ENCODE measurements around the gene PRKAG2.

PRKAG2 gene

GRCh38 chr7:151671514-151671913 lies 205.4 kb downstream of the PRKAG2 start:
- peaks cover 0 to 5% (median 0%) of the 10 kb centered on the region in 5 donors for H3K4me1 ChIP-seq (ENCODE audit: control insufficient read depth in 5 of 5, insufficient read depth in 5 of 5, low read length in 5 of 5)
- H3K27ac ChIP-seq (ENCODE audit: low read depth, low read length), result no peak overlapping the region
- no peak overlapping the region for H3K4me3 ChIP-seq (ENCODE audit: low read depth in 1 of 5, low read length in 5 of 5)
- peaks cover 0 to 20% (median 10%) of the 10 kb centered on the region in 5 donors for H3K36me3 ChIP-seq (ENCODE audit: control insufficient read depth in 5 of 5, insufficient read depth in 5 of 5, low read length in 5 of 5)
- H3K27me3 ChIP-seq (ENCODE audit: control insufficient read depth in 5 of 5, insufficient read depth in 4 of 5, low read length in 5 of 5), result no peaks in the 10 kb centered on the region
- H3K9me3 ChIP-seq (ENCODE audit: control insufficient read depth in 5 of 5, low read length in 5 of 5), result peaks cover 0 to under 1% (median 0%) of the 10 kb centered on the region in 5 donors
- H3K9ac ChIP-seq (ENCODE audit: low read length in 5 of 5), result no peak overlapping the region

- H3K27ac ChIP-seq (ENCODE audit: low read depth, low read length), result no peak overlapping the region
- H3K27me3 ChIP-seq (ENCODE audit: control insufficient read depth in 5 of 5, insufficient read depth in 4 of 5, low read length in 5 of 5), result no peaks in the 10 kb centered on the region
- H3K9ac ChIP-seq (ENCODE audit: low read length in 5 of 5), result no peak overlapping the region
- H3K36me3 ChIP-seq (ENCODE audit: control insufficient read depth in 5 of 5, insufficient read depth in 5 of 5, low read length in 5 of 5), result peaks cover 0 to 13% (median 8%) of the 10 kb centered on the region in 5 donors
- H3K4me3 ChIP-seq (ENCODE audit: low read depth in 1 of 5, low read length in 5 of 5), result no peak overlapping the region
- peaks cover 0 to 18% (median 14%) of the 10 kb centered on the region in 5 donors for H3K4me1 ChIP-seq (ENCODE audit: control insufficient read depth in 5 of 5, insufficient read depth in 5 of 5, low read length in 5 of 5)
- H3K9me3 ChIP-seq (ENCODE audit: control insufficient read depth in 5 of 5, low read length in 5 of 5), result peaks cover 0 to 4% (median 0%) of the 10 kb centered on the region in 5 donors
These were observed 207.2 kb downstream of the PRKAG2 start for GRCh38 chr7:151669762-151670161.

- no peak overlapping the region for H3K27ac ChIP-seq (ENCODE audit: low read depth, low read length)
- H3K4me1 ChIP-seq (ENCODE audit: control insufficient read depth in 5 of 5, insufficient read depth in 5 of 5, low read length in 5 of 5), result peaks cover 0 to 44% (median 29%) of the 10 kb centered on the region in 5 donors
- no peaks in the 10 kb centered on the region for H3K27me3 ChIP-seq (ENCODE audit: control insufficient read depth in 5 of 5, insufficient read depth in 4 of 5, low read length in 5 of 5)
- H3K4me3 ChIP-seq (ENCODE audit: low read depth in 1 of 5, low read length in 5 of 5), result no peak overlapping the region
- peaks cover 0 to 4% (median 0%) of the 10 kb centered on the region in 5 donors for H3K9me3 ChIP-seq (ENCODE audit: control insufficient read depth in 5 of 5, low read length in 5 of 5)
- H3K36me3 ChIP-seq (ENCODE audit: control insufficient read depth in 5 of 5, insufficient read depth in 5 of 5, low read length in 5 of 5), result peaks cover 0 to 5% (median 2%) of the 10 kb centered on the region in 5 donors
- H3K9ac ChIP-seq (ENCODE audit: low read length in 5 of 5), result no peak overlapping the region
These were observed 210.0 kb downstream of the PRKAG2 start for GRCh38 chr7:151666886-151667285.

GRCh38 chr7:151665368-151665767 lies 211.5 kb downstream of the PRKAG2 start:
- H3K4me3 ChIP-seq (ENCODE audit: low read depth in 1 of 5, low read length in 5 of 5), result no peak overlapping the region
- no peak overlapping the region for H3K9ac ChIP-seq (ENCODE audit: low read length in 5 of 5)
- H3K9me3 ChIP-seq (ENCODE audit: control insufficient read depth in 5 of 5, low read length in 5 of 5), result peaks cover 0 to 4% (median 0%) of the 10 kb centered on the region in 5 donors
- peaks cover 0 to 44% (median 29%) of the 10 kb centered on the region in 5 donors for H3K4me1 ChIP-seq (ENCODE audit: control insufficient read depth in 5 of 5, insufficient read depth in 5 of 5, low read length in 5 of 5)
- H3K36me3 ChIP-seq (ENCODE audit: control insufficient read depth in 5 of 5, insufficient read depth in 5 of 5, low read length in 5 of 5), result peaks cover 0 to 5% (median 2%) of the 10 kb centered on the region in 5 donors
- peak overlapping the region; percentile 63 for H3K27ac ChIP-seq (ENCODE audit: low read depth, low read length)
- H3K27me3 ChIP-seq (ENCODE audit: control insufficient read depth in 5 of 5, insufficient read depth in 4 of 5, low read length in 5 of 5), result no peaks in the 10 kb centered on the region

- no peak overlapping the region for H3K4me3 ChIP-seq (ENCODE audit: low read depth in 1 of 5, low read length in 5 of 5)
- H3K9me3 ChIP-seq (ENCODE audit: control insufficient read depth in 5 of 5, low read length in 5 of 5), result peaks cover 0 to 4% (median 0%) of the 10 kb centered on the region in 5 donors
- H3K9ac ChIP-seq (ENCODE audit: low read length in 5 of 5), result no peak overlapping the region
- peaks cover 0 to 39% (median 28%) of the 10 kb centered on the region in 5 donors for H3K4me1 ChIP-seq (ENCODE audit: control insufficient read depth in 5 of 5, insufficient read depth in 5 of 5, low read length in 5 of 5)
- no peak overlapping the region for H3K27ac ChIP-seq (ENCODE audit: low read depth, low read length)
- H3K36me3 ChIP-seq (ENCODE audit: control insufficient read depth in 5 of 5, insufficient read depth in 5 of 5, low read length in 5 of 5), result peaks cover 0 to 5% (median 2%) of the 10 kb centered on the region in 5 donors
- no peaks in the 10 kb centered on the region for H3K27me3 ChIP-seq (ENCODE audit: control insufficient read depth in 5 of 5, insufficient read depth in 4 of 5, low read length in 5 of 5)
These were observed 212.6 kb downstream of the PRKAG2 start for GRCh38 chr7:151664268-151664667.

GRCh38 chr7:151663382-151664100 lies 213.4 kb downstream of the PRKAG2 start:
- Histone ChIP-seq H3K27ac (ENCODE audit: low read depth, low read length) (no peak overlapping the region), H3K9me3 (ENCODE audit: control insufficient read depth in 5 of 5, low read length in 5 of 5) (peaks cover 0 to 4% (median 0%) of the 10 kb centered on the region in 5 donors), H3K36me3 (ENCODE audit: control insufficient read depth in 5 of 5, insufficient read depth in 5 of 5, low read length in 5 of 5) (peaks cover 0 to 5% (median 2%) of the 10 kb centered on the region in 5 donors), H3K9ac (ENCODE audit: low read length in 5 of 5) (no peak overlapping the region), H3K4me1 (ENCODE audit: control insufficient read depth in 5 of 5, insufficient read depth in 5 of 5, low read length in 5 of 5) (peaks cover 0 to 39% (median 28%) of the 10 kb centered on the region in 5 donors), H3K4me3 (ENCODE audit: low read depth in 1 of 5, low read length in 5 of 5) (no peak overlapping the region), H3K27me3 (ENCODE audit: control insufficient read depth in 5 of 5, insufficient read depth in 4 of 5, low read length in 5 of 5) (no peaks in the 10 kb centered on the region)

GRCh38 chr7:151662251-151662826 lies 214.6 kb downstream of the PRKAG2 start:
- H3K27me3 ChIP-seq (ENCODE audit: control insufficient read depth in 5 of 5, insufficient read depth in 4 of 5, low read length in 5 of 5), result no peaks in the 10 kb centered on the region
- peaks cover 0 to 39% (median 28%) of the 10 kb centered on the region in 5 donors for H3K4me1 ChIP-seq (ENCODE audit: control insufficient read depth in 5 of 5, insufficient read depth in 5 of 5, low read length in 5 of 5)
- H3K9me3 ChIP-seq (ENCODE audit: control insufficient read depth in 5 of 5, low read length in 5 of 5), result peaks cover 0 to 4% (median 0%) of the 10 kb centered on the region in 5 donors
- no peak overlapping the region for H3K4me3 ChIP-seq (ENCODE audit: low read depth in 1 of 5, low read length in 5 of 5)
- H3K36me3 ChIP-seq (ENCODE audit: control insufficient read depth in 5 of 5, insufficient read depth in 5 of 5, low read length in 5 of 5), result no peaks in the 10 kb centered on the region
- H3K9ac ChIP-seq (ENCODE audit: low read length in 5 of 5), result no peak overlapping the region
- no peak overlapping the region for H3K27ac ChIP-seq (ENCODE audit: low read depth, low read length)

GRCh38 chr7:151661587-151661986 lies 215.3 kb downstream of the PRKAG2 start:
- peaks cover 0 to 4% (median 0%) of the 10 kb centered on the region in 5 donors for H3K9me3 ChIP-seq (ENCODE audit: control insufficient read depth in 5 of 5, low read length in 5 of 5)
- H3K27me3 ChIP-seq (ENCODE audit: control insufficient read depth in 5 of 5, insufficient read depth in 4 of 5, low read length in 5 of 5), result no peaks in the 10 kb centered on the region
- H3K36me3 ChIP-seq (ENCODE audit: control insufficient read depth in 5 of 5, insufficient read depth in 5 of 5, low read length in 5 of 5), result no peaks in the 10 kb centered on the region
- no peak overlapping the region for H3K9ac ChIP-seq (ENCODE audit: low read length in 5 of 5)
- H3K4me3 ChIP-seq (ENCODE audit: low read depth in 1 of 5, low read length in 5 of 5), result no peak overlapping the region
- peaks cover 0 to 39% (median 28%) of the 10 kb centered on the region in 5 donors for H3K4me1 ChIP-seq (ENCODE audit: control insufficient read depth in 5 of 5, insufficient read depth in 5 of 5, low read length in 5 of 5)
- H3K27ac ChIP-seq (ENCODE audit: low read depth, low read length), result no peak overlapping the region

GRCh38 chr7:151660141-151660540 lies 216.8 kb downstream of the PRKAG2 start:
- Histone ChIP-seq H3K9me3 (ENCODE audit: control insufficient read depth in 5 of 5, low read length in 5 of 5) (no peaks in the 10 kb centered on the region), H3K4me1 (ENCODE audit: control insufficient read depth in 5 of 5, insufficient read depth in 5 of 5, low read length in 5 of 5) (peaks cover 0 to 30% (median 17%) of the 10 kb centered on the region in 5 donors), H3K9ac (ENCODE audit: low read length in 5 of 5) (no peak overlapping the region), H3K27me3 (ENCODE audit: control insufficient read depth in 5 of 5, insufficient read depth in 4 of 5, low read length in 5 of 5) (no peaks in the 10 kb centered on the region), H3K27ac (ENCODE audit: low read depth, low read length) (no peak overlapping the region), H3K4me3 (ENCODE audit: low read depth in 1 of 5, low read length in 5 of 5) (no peak overlapping the region), H3K36me3 (ENCODE audit: control insufficient read depth in 5 of 5, insufficient read depth in 5 of 5, low read length in 5 of 5) (no peaks in the 10 kb centered on the region)

GRCh38 chr7:151659219-151659618 lies 217.7 kb downstream of the PRKAG2 start:
- Histone ChIP-seq H3K9ac (ENCODE audit: low read length in 5 of 5) (no peak overlapping the region), H3K4me1 (ENCODE audit: control insufficient read depth in 5 of 5, insufficient read depth in 5 of 5, low read length in 5 of 5) (peaks cover 0 to 20% (median 14%) of the 10 kb centered on the region in 5 donors), H3K4me3 (ENCODE audit: low read depth in 1 of 5, low read length in 5 of 5) (no peak overlapping the region), H3K9me3 (ENCODE audit: control insufficient read depth in 5 of 5, low read length in 5 of 5) (no peaks in the 10 kb centered on the region), H3K36me3 (ENCODE audit: control insufficient read depth in 5 of 5, insufficient read depth in 5 of 5, low read length in 5 of 5) (no peaks in the 10 kb centered on the region), H3K27me3 (ENCODE audit: control insufficient read depth in 5 of 5, insufficient read depth in 4 of 5, low read length in 5 of 5) (no peaks in the 10 kb centered on the region), H3K27ac (ENCODE audit: low read depth, low read length) (no peak overlapping the region)
